Endothelial cell of umbilical vein (primary cell): ENCODE measurements around the gene ADGRB2. TPM values are rescaled to one million over a fixed set of nuclear protein-coding genes. Genes with fewer than 3 reads are reported as not detected.

Experiments
- BruUV-seq: library from RNA; stranded (reverse); fragments of 400-500 nt; replicated peaks from 2 replicates; lab custom pipeline; 2021; lab: Mats Ljungman, UMichigan
- CTCF ChIA-PET: fragments of 300-600, 350-600 bp; sonication (Branson Sonifier 250); formaldehyde crosslinking; loops from one replicate; lab custom pipeline; 2021; ENCODE audit warnings: antibody characterized with exemption, inconsistent platforms; lab: Charles Lee
- POLR2A ChIA-PET: fragments of 300-600, 350-600 bp; sonication (Branson Sonifier 250); formaldehyde crosslinking; loops from one replicate; lab custom pipeline; 2021; ENCODE audit warnings: antibody characterized with exemption, inconsistent platforms; lab: Charles Lee
- DNase-seq: peaks from one replicate; pipeline ENCODE4 v3.0.0-alpha.2; 2011; ENCODE audit warnings: low read depth, low spot score
- FAIRE-seq: peaks from 2 replicates; lab custom pipeline; 2011; peaks lifted over from hg19 to GRCh38; lab: Jason Lieb, UNC
- H2AFZ ChIP-seq: 2 replicates; pipeline ENCODE4 v1.6.0; 2012; ENCODE audit warnings: low read depth, low read length, control low read depth, inconsistent platforms
- H3K27ac ChIP-seq: 2 replicates; pipeline ENCODE4 v1.5.1; 2011; ENCODE audit warnings: low read depth, mild to moderate bottlenecking, control low read depth, low read length, moderate library complexity; ENCODE audit not compliant: insufficient read depth
- H3K27me3 ChIP-seq, 2 experiments: 2 replicates each; pipeline versions ENCODE4 v1.6.0 to v1.6.1; 2011; ENCODE audit warnings: low read length in 2 of 2, mixed read lengths in 1 of 2; ENCODE audit not compliant: control insufficient read depth in 2 of 2, insufficient read depth in 2 of 2
- H3K36me3 ChIP-seq, 2 experiments: 2 replicates in 1 of 2; 3 replicates in 1 of 2; pipeline ENCODE4 v1.5.1; 2011; ENCODE audit warnings: low read length in 2 of 2, mild to moderate bottlenecking in 1 of 2, moderate library complexity in 1 of 2; ENCODE audit not compliant: control insufficient read depth in 2 of 2, insufficient read depth in 2 of 2; ENCODE audit errors: extremely low read depth in 1 of 2
- H3K4me1 ChIP-seq: 3 replicates; pipeline ENCODE4 v1.5.1; 2011; ENCODE audit warnings: mild to moderate bottlenecking, low read length; ENCODE audit not compliant: control insufficient read depth, insufficient read depth; ENCODE audit errors: extremely low read depth
- H3K4me2 ChIP-seq: 2 replicates; pipeline ENCODE4 v1.6.1; 2011; ENCODE audit warnings: low read length, control low read depth, mixed read lengths; ENCODE audit not compliant: insufficient read depth
- H3K4me3 ChIP-seq, 3 experiments: fragments of 200-600 bp in 1 of 3; sonication (generic), shearing (Covaris generic) in 1 of 3; replicated peaks in 1 of 3; 2 replicates each; pipeline ENCODE4 v1.5.1; 2011 to 2016; ENCODE audit warnings: control low read depth in 3 of 3, low read length in 3 of 3, mild to moderate bottlenecking in 2 of 3, inconsistent platforms in 1 of 3, low read depth in 1 of 3, moderate library complexity in 1 of 3; ENCODE audit not compliant: insufficient read depth in 1 of 3
- H3K79me2 ChIP-seq: 2 replicates; pipeline ENCODE4 v1.6.0; 2012; ENCODE audit warnings: low read length, inconsistent platforms; ENCODE audit not compliant: control insufficient read depth, insufficient read depth
- H3K9ac ChIP-seq: replicated peaks from 2 replicates; pipeline ENCODE3; 2011; ENCODE audit warnings: low read length, control low read depth; ENCODE audit not compliant: insufficient read depth; ENCODE audit errors: extremely low read depth
- H3K9me1 ChIP-seq: replicated peaks from 3 replicates; pipeline ENCODE4 v1.6.0; 2011; ENCODE audit warnings: mild to moderate bottlenecking, low read length; ENCODE audit not compliant: control insufficient read depth, insufficient read depth; ENCODE audit errors: extremely low read depth
- H3K9me3 ChIP-seq: replicated peaks from 2 replicates; pipeline ENCODE4 v1.5.1; 2012; ENCODE audit warnings: low read length, inconsistent platforms; ENCODE audit not compliant: control insufficient read depth, insufficient read depth
- H4K20me1 ChIP-seq: replicated peaks from 2 replicates; pipeline ENCODE3; 2011; ENCODE audit warnings: mild to moderate bottlenecking, low read length; ENCODE audit not compliant: control insufficient read depth, insufficient read depth; ENCODE audit errors: extremely low read depth
- CTCF ChIP-seq, 2 donors: IDR thresholded peaks; 1 replicate in 1 of 2; 2 replicates in 1 of 2; pipeline ENCODE4 v1.5.1; 2011; ENCODE audit warnings: low read length in 2 of 2, mild to moderate bottlenecking in 2 of 2, moderate library complexity in 2 of 2, control low read depth in 1 of 2, inconsistent platforms in 1 of 2, low read depth in 1 of 2; ENCODE audit not compliant: insufficient read depth in 1 of 2; ENCODE audit errors: extremely low read depth in 1 of 2
- EZH2 ChIP-seq: IDR thresholded peaks from 2 replicates; pipeline ENCODE4 v1.6.1; 2012; ENCODE audit warnings: borderline replicate concordance, low read depth, mild to moderate bottlenecking, moderate library complexity, low read length, inconsistent platforms; ENCODE audit not compliant: severe bottlenecking
- FOS ChIP-seq: IDR thresholded peaks from 2 replicates; pipeline ENCODE4 v1.6.1; 2011; ENCODE audit warnings: mild to moderate bottlenecking, low read length, moderate library complexity, borderline replicate concordance; ENCODE audit not compliant: insufficient read depth
- GATA2 ChIP-seq: IDR thresholded peaks from 2 replicates; pipeline ENCODE4 v1.7.0; 2011; ENCODE audit warnings: low read depth, mild to moderate bottlenecking, moderate library complexity, mixed read lengths, low read length; ENCODE audit not compliant: insufficient read length, insufficient read depth
- JUN ChIP-seq: IDR thresholded peaks from 2 replicates; pipeline ENCODE4 v1.6.1; 2011; ENCODE audit warnings: borderline replicate concordance, low read depth; ENCODE audit not compliant: insufficient read length, insufficient read depth
- MAX ChIP-seq: IDR thresholded peaks from 2 replicates; pipeline ENCODE4 v1.6.1; 2011; ENCODE audit not compliant: insufficient read depth, insufficient read length
- MYC ChIP-seq: IDR thresholded peaks from one replicate; pipeline ENCODE4 v1.6.1; 2011; ENCODE audit warnings: mild to moderate bottlenecking, low read depth, low read length
- POLR2A ChIP-seq: IDR thresholded peaks from 2 replicates; pipeline ENCODE4 v1.6.1; 2012; ENCODE audit warnings: low read depth, mild to moderate bottlenecking, control low read depth, low read length
- POLR2AphosphoS5 ChIP-seq: IDR thresholded peaks from 2 replicates; pipeline ENCODE4 v1.6.1; 2012; ENCODE audit warnings: low read depth, mild to moderate bottlenecking, control low read depth, low read length, moderate library complexity; ENCODE audit not compliant: insufficient read depth
- dilution Hi-C: fragments of 300-500 bp; cut with MboI; formaldehyde crosslinking; loops from one replicate; pipeline ENCODE4 v1.15.0; 2019; ENCODE audit warnings: low sequenced_read_pairs; ENCODE audit not compliant: extremely low pct_ligation_motif_present
- intact Hi-C: fragments of 100-400 bp; cut with micrococcal nuclease; formaldehyde crosslinking; loops from one replicate; pipeline ENCODE4 v1.10.0; 2022
- polyA plus RNA-seq, 4 experiments: library from polyadenylated mRNA; depleted of rRNA in 3 of 4; stranded (reverse) in 3 of 4; unstranded in 1 of 4; fragments of >200 nt; gene quantifications; 2 replicates each; pipeline versions ENCODE4 v1.2.1 to v1.2.3, GENCODE V29; 2011 to 2012; ENCODE audit warnings: missing spikeins in 1 of 4
- total RNA-seq: library from RNA; stranded (reverse); gene quantifications from 2 replicates; pipeline ENCODE4 v1.2.3, GENCODE V29; 2021

ADGRB2 gene
- total and polyA plus RNA-seq, 2 donors (not counting 3 experiments of a cell fraction or from before 2014, with no cell fraction given) = 1.3 to 1.5 TPM

- no peaks in the 10 kb centered on the region for H3K9me3 ChIP-seq
- POLR2A ChIA-PET = no interaction called here
These were observed 85.5 kb downstream of the ADGRB2 start for GRCh38 chr1:31678681-31679080.

More at GRCh38 chr1:31678681-31679080, 85.5 kb downstream of the ADGRB2 start:
- no peaks in the 10 kb centered on the region for H3K79me2 ChIP-seq
- no peaks in the 10 kb centered on the region for H4K20me1 ChIP-seq
- intact Hi-C loops = no loop called here
- TF ChIP-seq POLR2AphosphoS5 = no peak
- no peak for TF ChIP-seq CTCF (IDR thresholded peaks at IDR 0.05; ENCODE audit: extremely low read depth in 1 of 2, insufficient read depth in 1 of 2, low read depth in 1 of 2, low read length in 2 of 2)
- no peak for TF ChIP-seq EZH2
- no peak for TF ChIP-seq FOS
- no peak for TF ChIP-seq GATA2
- TF ChIP-seq MAX = no peak
- no peak for TF ChIP-seq MYC
- no peak for TF ChIP-seq POLR2A
- TF ChIP-seq JUN = no peak
- BruUV-seq = no TSS peak
- no peak overlapping the region for H3K4me2 ChIP-seq
- DNase-seq = no peak
- H3K27ac ChIP-seq = no peak overlapping the region
- no peak for FAIRE-seq
- H3K9ac ChIP-seq = no peak overlapping the region
- peaks cover 19% of the 10 kb centered on the region for H3K4me1 ChIP-seq
- H3K27me3 ChIP-seq = no peaks in the 10 kb centered on the region
- no peak overlapping the region for H3K4me3 ChIP-seq
- CTCF ChIA-PET = interaction anchor here (1.0 to 1.5 kb wide), 3 partner anchors 14 to 111 kb away, joined by 5 to 6 read pairs (median 5); no protein-coding TSS in a partner anchor
- H3K36me3 ChIP-seq = no peaks in the 10 kb centered on the region
- H2AFZ ChIP-seq = no peak overlapping the region
- dilution Hi-C loops = no loop called here
- no peaks in the 10 kb centered on the region for H3K9me1 ChIP-seq
